Muscle layer of duodenum (tissue), 2 donors: ENCODE measurements around the gene CCDC186.
"Not testable (repeated sequence)": the region's sequence is repeated elsewhere in the genome, so short reads cannot be mapped to it uniquely, and the experiment has no call there.

Source experiments
- H3K27ac ChIP-seq: one replicate; pipeline ENCODE4 v1.7.0; 2013; ENCODE audit warnings: mild to moderate bottlenecking, low read length
- H3K27me3 ChIP-seq: one replicate; pipeline ENCODE4 v1.7.0; 2013; ENCODE audit warnings: low read depth, mild to moderate bottlenecking, control low read depth, low read length
- H3K36me3 ChIP-seq, 2 donors: one replicate each; pipeline ENCODE4 v1.7.0; 2013; ENCODE audit warnings: low read length in 2 of 2, control low read depth in 1 of 2, mild to moderate bottlenecking in 1 of 2; ENCODE audit not compliant: insufficient read depth in 2 of 2, control insufficient read depth in 1 of 2
- H3K4me1 ChIP-seq, 2 donors: one replicate each; pipeline ENCODE4 v1.7.0; 2013; ENCODE audit warnings: low read length in 2 of 2, mild to moderate bottlenecking in 2 of 2, control low read depth in 1 of 2, moderate library complexity in 1 of 2; ENCODE audit not compliant: insufficient read depth in 2 of 2, control insufficient read depth in 1 of 2
- H3K4me3 ChIP-seq, 2 donors: one replicate each; pipeline ENCODE4 v1.7.0; 2013; ENCODE audit warnings: low read length in 2 of 2, low read depth in 1 of 2, mild to moderate bottlenecking in 1 of 2
- H3K9me3 ChIP-seq, 2 donors: one replicate each; pipeline ENCODE4 v1.7.0; 2013; ENCODE audit warnings: low read length in 2 of 2, control low read depth in 1 of 2, mild to moderate bottlenecking in 1 of 2; ENCODE audit not compliant: control insufficient read depth in 1 of 2
- donor health status: healthy.

Gene CCDC186

GRCh38 chr10:114149476-114149875, 24.5 kb downstream of the CCDC186 start:
- peaks cover 29 to 39% of the 10 kb centered on the region in 2 donors for H3K36me3 ChIP-seq
- not testable (repeated sequence) for H3K4me3 ChIP-seq, H3K4me1 ChIP-seq, H3K27me3 ChIP-seq, H3K9me3 ChIP-seq, H3K27ac ChIP-seq

- no peaks in the 10 kb centered on the region for H3K4me1 ChIP-seq
- no peak overlapping the region for H3K27ac ChIP-seq
- no peaks in the 10 kb centered on the region for H3K27me3 ChIP-seq
- no peak overlapping the region for H3K4me3 ChIP-seq
- H3K9me3 ChIP-seq, result no peaks in the 10 kb centered on the region
- peaks cover 23 to 37% of the 10 kb centered on the region in 2 donors for H3K36me3 ChIP-seq
Observed at GRCh38 chr10:114143160-114143559, 30.8 kb downstream of the CCDC186 start.

DNA sequence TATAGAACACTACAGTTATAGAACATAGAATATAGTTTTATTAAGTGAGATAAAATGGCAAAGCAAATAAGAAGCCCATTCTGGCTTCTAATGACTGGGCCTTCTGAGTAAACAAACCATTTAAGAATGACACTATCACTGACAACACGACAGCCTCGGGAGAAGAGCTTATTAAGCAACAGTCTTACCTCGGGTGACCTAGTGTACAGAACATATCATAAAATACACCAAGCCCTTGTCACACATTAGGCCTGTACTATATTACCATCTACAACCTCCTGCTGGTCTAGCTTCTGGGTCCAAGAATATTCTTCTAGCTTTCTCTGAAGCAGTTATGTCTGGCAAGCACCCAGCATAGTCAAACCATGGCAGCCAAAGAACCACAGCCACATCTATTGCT, 32.0 kb downstream of the CCDC186 start:
- H3K9me3 ChIP-seq, result no peaks in the 10 kb centered on the region
- no peaks in the 10 kb centered on the region for H3K27me3 ChIP-seq
- peaks cover 24 to 27% of the 10 kb centered on the region in 2 donors for H3K36me3 ChIP-seq
- H3K4me1 ChIP-seq, result no peaks in the 10 kb centered on the region
- H3K27ac ChIP-seq, result no peak overlapping the region
- no peak overlapping the region for H3K4me3 ChIP-seq

- H3K27me3 ChIP-seq, H3K4me3 ChIP-seq, H3K27ac ChIP-seq, H3K4me1 ChIP-seq, H3K9me3 ChIP-seq: not testable (repeated sequence)
- H3K36me3 ChIP-seq, result peaks cover 25 to 33% of the 10 kb centered on the region in 2 donors
Observed at GRCh38 chr10:114140827-114141226, 33.2 kb downstream of the CCDC186 start.

- H3K36me3 ChIP-seq, result peaks cover 32 to 41% of the 10 kb centered on the region in 2 donors
- no peaks in the 10 kb centered on the region for H3K4me1 ChIP-seq
- no peak overlapping the region for H3K4me3 ChIP-seq
- no peaks in the 10 kb centered on the region for H3K27me3 ChIP-seq
- H3K27ac ChIP-seq, result no peak overlapping the region
- H3K9me3 ChIP-seq, result no peaks in the 10 kb centered on the region
Observed at GRCh38 chr10:114140036-114140435, 34.0 kb downstream of the CCDC186 start.

DNA sequence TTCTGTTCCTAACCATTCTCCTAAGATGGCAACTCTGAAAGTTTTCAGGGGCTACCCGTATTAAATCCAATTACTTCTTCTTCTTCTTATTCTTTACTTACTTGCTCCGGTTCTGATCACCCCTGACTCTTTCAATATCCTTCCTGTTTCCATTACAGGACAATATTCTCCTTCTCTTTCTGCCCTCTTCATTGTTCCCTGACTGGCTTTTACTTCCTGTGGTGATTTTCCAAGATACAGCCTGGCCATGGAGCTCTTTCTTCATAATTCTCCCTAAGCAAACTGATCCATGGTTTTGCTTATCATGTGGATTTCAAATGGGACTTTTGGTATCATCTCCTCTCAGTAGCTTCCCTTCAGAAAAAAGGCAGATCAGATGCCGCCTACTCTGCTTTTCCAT, 35.4 kb downstream of the CCDC186 start:
- no peaks in the 10 kb centered on the region for H3K27me3 ChIP-seq
- no peak overlapping the region for H3K4me3 ChIP-seq
- no peaks in the 10 kb centered on the region for H3K4me1 ChIP-seq
- no peaks in the 10 kb centered on the region for H3K9me3 ChIP-seq
- peaks cover 44 to 45% of the 10 kb centered on the region in 2 donors for H3K36me3 ChIP-seq
- H3K27ac ChIP-seq, result no peak overlapping the region

GRCh38 chr10:114135476-114135875, 38.5 kb downstream of the CCDC186 start:
- H3K36me3 ChIP-seq, result peaks cover 35 to 43% of the 10 kb centered on the region in 2 donors

GRCh38 chr10:114131094-114131493, 42.9 kb downstream of the CCDC186 start:
- Histone ChIP-seq H3K27ac (no peak overlapping the region), H3K9me3 (no peaks in the 10 kb centered on the region), H3K27me3 (no peaks in the 10 kb centered on the region), H3K4me1 (no peaks in the 10 kb centered on the region), H3K4me3 (no peak overlapping the region), H3K36me3 (peaks cover 57 to 69% of the 10 kb centered on the region in 2 donors)

More at GRCh38 chr10:114135476-114135875, 38.5 kb downstream of the CCDC186 start:
- no peak overlapping the region for H3K4me3 ChIP-seq
- no peak overlapping the region for H3K27ac ChIP-seq
- no peaks in the 10 kb centered on the region for H3K4me1 ChIP-seq
- H3K9me3 ChIP-seq, result no peaks in the 10 kb centered on the region
- no peaks in the 10 kb centered on the region for H3K27me3 ChIP-seq

DNA sequence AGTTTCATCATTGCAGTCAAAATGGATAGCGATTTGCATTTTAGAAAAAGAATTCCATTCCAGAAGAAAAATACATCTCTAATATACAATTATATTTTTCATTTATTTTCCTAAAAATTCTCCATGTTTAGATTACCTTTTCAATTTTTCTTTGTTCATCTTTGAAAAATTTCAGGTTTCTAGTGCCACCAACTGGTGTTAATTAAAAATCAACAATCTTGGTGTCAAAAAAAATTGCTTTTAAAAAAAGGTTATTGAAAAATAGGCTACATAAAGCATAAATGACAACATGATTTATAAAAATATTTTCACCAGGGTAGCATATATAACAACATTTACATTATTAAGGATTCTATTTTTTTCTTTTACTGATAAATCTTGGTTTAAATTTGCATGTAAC, 53.0 kb downstream of the CCDC186 start:
- no peaks in the 10 kb centered on the region for H3K4me1 ChIP-seq
- peaks cover 14 to 18% of the 10 kb centered on the region in 2 donors for H3K36me3 ChIP-seq
- no peaks in the 10 kb centered on the region for H3K9me3 ChIP-seq
- H3K4me3 ChIP-seq, result no peak overlapping the region
- H3K27ac ChIP-seq, result no peak overlapping the region
- no peaks in the 10 kb centered on the region for H3K27me3 ChIP-seq

DNA sequence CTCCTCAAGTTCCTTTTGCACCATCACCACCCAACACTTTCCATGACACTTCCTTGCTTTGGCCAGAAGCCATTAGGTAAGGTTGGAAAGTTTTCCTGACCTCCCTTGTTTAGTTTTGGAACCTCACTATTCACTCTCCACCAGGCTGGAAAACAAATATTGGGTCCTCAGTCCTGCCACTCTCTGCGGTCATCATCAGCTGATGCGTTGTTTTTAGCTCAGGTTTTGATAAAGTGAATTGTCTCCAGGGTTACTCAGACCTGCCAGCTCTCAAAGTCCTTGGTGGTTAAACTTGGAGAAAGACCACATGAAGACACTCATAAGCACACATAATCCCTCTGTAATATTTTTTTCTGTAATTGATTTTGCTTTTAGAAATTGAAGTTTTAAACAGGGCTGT, 55.5 kb downstream of the CCDC186 start:
- Histone ChIP-seq H3K4me1 (no peaks in the 10 kb centered on the region), H3K27ac (no peak overlapping the region), H3K9me3 (no peaks in the 10 kb centered on the region), H3K27me3 (no peaks in the 10 kb centered on the region), H3K36me3 (peaks cover 0 to 3% of the 10 kb centered on the region in 2 donors), H3K4me3 (no peak overlapping the region)

DNA sequence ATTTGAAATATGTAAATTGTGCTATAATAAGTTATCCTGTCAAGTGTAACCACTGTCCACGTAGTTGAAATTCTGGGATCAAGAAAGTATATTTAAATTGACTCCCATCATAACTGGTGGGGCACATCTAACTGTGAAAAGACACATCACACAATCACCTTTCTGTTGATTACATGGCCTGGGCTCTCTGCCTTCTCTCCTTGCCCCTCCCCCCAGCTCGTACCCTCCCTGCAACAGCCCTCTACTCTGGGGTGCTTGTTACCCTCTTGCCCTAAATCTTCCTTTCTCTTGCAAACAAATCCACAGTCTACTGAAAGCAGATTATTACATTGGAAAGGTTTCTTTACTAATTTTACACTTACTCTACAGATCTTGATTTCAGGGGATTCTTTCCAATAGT, 56.3 kb downstream of the CCDC186 start:
- Histone ChIP-seq H3K9me3 (no peaks in the 10 kb centered on the region), H3K27me3 (no peaks in the 10 kb centered on the region), H3K36me3 (peaks cover 0 to 3% of the 10 kb centered on the region in 2 donors), H3K4me1 (no peaks in the 10 kb centered on the region), H3K4me3 (no peak overlapping the region), H3K27ac (no peak overlapping the region)

DNA sequence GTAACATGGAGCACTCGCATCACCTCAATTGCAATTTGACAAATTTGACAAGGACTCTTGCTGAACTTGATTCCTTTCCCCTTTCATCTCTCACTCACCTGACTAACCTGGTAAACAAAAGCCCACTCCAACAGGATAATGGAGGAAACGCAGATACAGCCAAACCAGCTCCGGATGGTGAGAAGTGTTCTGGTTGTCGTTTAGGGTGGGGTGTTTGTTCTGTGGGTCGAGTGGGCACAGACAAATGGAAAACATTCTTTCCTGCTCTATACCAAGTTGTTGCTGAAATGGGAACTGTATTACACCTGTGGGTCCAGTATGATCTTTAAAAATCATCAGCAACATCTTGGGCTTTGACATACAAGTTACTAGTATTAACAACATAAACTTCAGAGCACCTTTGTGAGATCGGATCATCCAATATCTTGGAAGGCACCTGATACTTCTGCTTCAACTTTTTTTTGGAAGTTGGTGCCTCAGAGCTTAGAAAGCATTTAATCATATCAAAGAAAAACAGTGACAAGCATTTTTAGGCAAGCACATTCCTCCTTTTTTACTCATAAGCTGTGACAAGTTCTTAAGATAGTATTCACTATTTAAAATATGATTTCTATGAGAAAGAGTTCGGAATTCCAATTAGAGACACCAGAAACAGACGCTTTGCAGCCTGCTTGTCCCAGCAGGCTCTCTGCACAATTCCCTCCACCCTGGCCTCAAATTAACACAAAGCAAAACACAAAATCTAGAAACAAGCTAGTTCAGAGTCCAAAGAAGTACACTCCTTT, 58.1 kb downstream of the CCDC186 start:
- H3K27me3 ChIP-seq, result no peaks in the 10 kb centered on the region
- peaks cover 0 to 3% of the 10 kb centered on the region in 2 donors for H3K36me3 ChIP-seq
- no peaks in the 10 kb centered on the region for H3K9me3 ChIP-seq
- no peaks in the 10 kb centered on the region for H3K4me1 ChIP-seq
- H3K27ac ChIP-seq, result no peak overlapping the region
- H3K4me3 ChIP-seq, result no peak overlapping the region
